Psoas muscle (tissue), 8 donors: ENCODE measurements around the gene MTCH1. TPM values are rescaled to one million over a fixed set of nuclear protein-coding genes. Genes with fewer than 3 reads are reported as not detected.

Source experiments
- ATAC-seq, 4 donors: fragments of 200-7000 bp; cut with Tn5 transposase; one replicate each; pipeline ENCODE4 v1.9.1; 2020; ENCODE audit warnings: moderate library complexity in 3 of 4, mild to moderate bottlenecking in 2 of 4
- DNase-seq, 2 donors: peaks; one replicate each; pipeline ENCODE4 v3.0.0-alpha.2; 2020
- H3K27ac ChIP-seq: fragments of 200-600 bp; one replicate; pipeline ENCODE4 v1.8.0; 2022
- H3K27me3 ChIP-seq, 3 donors: fragments of 200-600 bp in 1 of 3; one replicate each; pipeline versions ENCODE4 v1.6.1 to v1.8.0; 2013 to 2022; ENCODE audit warnings: low read length in 2 of 3, mild to moderate bottlenecking in 2 of 3, moderate library complexity in 1 of 3; ENCODE audit not compliant: insufficient read depth in 3 of 3
- H3K36me3 ChIP-seq, 2 donors: fragments of 200-600 bp in 1 of 2; one replicate each; pipeline versions ENCODE4 v1.6.1 to v1.8.0; 2013 to 2022; ENCODE audit warnings: low read depth in 1 of 2, mild to moderate bottlenecking in 1 of 2, moderate library complexity in 1 of 2; ENCODE audit not compliant: insufficient read depth in 1 of 2
- H3K4me1 ChIP-seq: fragments of 200-600 bp; one replicate; pipeline ENCODE4 v1.8.0; 2022
- H3K4me3 ChIP-seq: fragments of 200-600 bp; one replicate; pipeline ENCODE4 v1.8.0; 2022; ENCODE audit warnings: mild to moderate bottlenecking
- H3K9me3 ChIP-seq: fragments of 200-600 bp; one replicate; pipeline ENCODE4 v1.8.0; 2022
- CTCF ChIP-seq: fragments of 200-600 bp; IDR thresholded peaks from one replicate; pipeline ENCODE4 v1.8.0; 2022; ENCODE audit warnings: antibody characterized with exemption
- WGBS, 3 donors: extraction: QIAGEN DNeasy Blood & Tissue Kit; methylation state at CpG; one replicate each; pipeline versions ENCODE4 v1.1.6 to v1.1.7; 2013; 5-methylcytosine and 5-hydroxymethylcytosine counted together
- intact Hi-C, 2 donors: fragments of 100-400 bp; cut with DNase I; formaldehyde crosslinking; loops; one replicate each; pipeline versions ENCODE4 v1.11.0 to v1.14.2; 2022
- polyA plus RNA-seq, 3 donors: library from polyadenylated mRNA; stranded (reverse); fragments of 200-250 nt; gene quantifications; one replicate each; pipeline ENCODE4 v1.2.3, GENCODE V29; 2013
- total RNA-seq, 4 donors: library from RNA; stranded (reverse); fragmentation: NEBNext Ultra II Directional in 2 of 4; extraction: Animal tissue kit (Norgen Biotek cat#: 25700) in 2 of 4; gene quantifications; one replicate each; pipeline versions ENCODE4 v1.2.1 to v1.2.4, GENCODE V29; 2021 to 2023
- donor health status: healthy with polysubstance abuse.
- donor health status: DM: no; HTN: no; CAD: no; lungs with moderate emphysema.
- donor health status: Bipolar disorder and iron deficiency.
- donor health status: healthy.
- donor health status: DM: yes; HTN: yes; CAD: no.
- donor health status: DM: no; HTN: no; CAD: no.
- donor health status: DM: no; HTN: no; CAD: no.
- donor health status: DM: yes; HTN: yes; CAD: no.

The MTCH1 gene
- total and polyA plus RNA-seq, 7 donors, result 74.6 to 230 (median 89.2) TPM

- WGBS, 3 donors, result 79 to 95% (median 90%) methylated on average over 4 of the region's 4 CpGs
- no peak for ATAC-seq
- no peak overlapping the region for H3K4me3 ChIP-seq
- intact Hi-C loops, result no loop called here
- peaks cover 5 to 73% of the 10 kb centered on the region in 2 donors for H3K36me3 ChIP-seq
- H3K4me1 ChIP-seq, result peaks cover 35% of the 10 kb centered on the region
- H3K9me3 ChIP-seq, result no peaks in the 10 kb centered on the region
- DNase-seq, result no peak
- H3K27me3 ChIP-seq, result no peaks in the 10 kb centered on the region
- no peak overlapping the region for H3K27ac ChIP-seq
- TF ChIP-seq CTCF, result no peak
These were observed 61.9 kb downstream of the MTCH1 start for GRCh38 chr6:36924131-36924530.

GRCh38 chr6:36920546-36920945 is 65.5 kb downstream of the MTCH1 start:
- H3K36me3 ChIP-seq, result peaks cover 12 to 100% of the 10 kb centered on the region in 2 donors
- peak in 1 of 4 donors; percentile 38 for ATAC-seq
- TF ChIP-seq CTCF, result no peak
- no peak overlapping the region for H3K4me3 ChIP-seq
- no peak for DNase-seq
- no peaks in the 10 kb centered on the region for H3K27me3 ChIP-seq
- H3K27ac ChIP-seq, result no peak overlapping the region
- peaks cover 18% of the 10 kb centered on the region for H3K4me1 ChIP-seq
- WGBS, 3 donors, result 78 to 81% (median 79%) methylated on average over 5 of the region's 5 CpGs
- intact Hi-C loops, result no loop called here
- no peaks in the 10 kb centered on the region for H3K9me3 ChIP-seq

GRCh38 chr6:36920049-36920448 is 65.9 kb downstream of the MTCH1 start:
- TF ChIP-seq CTCF, result no peak
- H3K4me3 ChIP-seq, result no peak overlapping the region
- H3K9me3 ChIP-seq, result no peaks in the 10 kb centered on the region
- 86 to 94% (median 87%) methylated on average over 4 of the region's 4 CpGs for WGBS, 3 donors
- H3K27me3 ChIP-seq, result no peaks in the 10 kb centered on the region
- H3K27ac ChIP-seq, result no peak overlapping the region
- H3K4me1 ChIP-seq, result peaks cover 18% of the 10 kb centered on the region
- peak in 2 of 4 donors; percentile 47 to 60 for ATAC-seq
- intact Hi-C loops, result no loop called here
- no peak for DNase-seq
- H3K36me3 ChIP-seq, result peaks cover 11 to 100% of the 10 kb centered on the region in 2 donors

Other genes starting within 250 kb of the MTCH1 start
- 1 to 10 TPM in 2 of 4 donors, under 1 TPM in 2; 0.27 to 1.1 (median 0.72) TPM for gene CPNE5, start 146.8 kb downstream of the MTCH1 start, total RNA-seq
- 1 to 10 TPM in 1 of 3 donors, under 1 TPM in 2; 0.03 to 1.7 (median 0.10) TPM for gene CPNE5, start 146.8 kb downstream of the MTCH1 start, polyA plus RNA-seq
- gene PPIL1, start 111.4 kb downstream of the MTCH1 start, total RNA-seq, result 10 to 100 TPM; 20.9 to 38.8 (median 22.1) TPM
- 10 to 100 TPM; 18.1 to 92.3 (median 40.4) TPM for gene PPIL1, start 111.4 kb downstream of the MTCH1 start, polyA plus RNA-seq
- gene C6orf89, start 100.2 kb downstream of the MTCH1 start, total RNA-seq, result 10 to 100 TPM; 37.1 to 53.4 (median 51.1) TPM
- 10 to 100 TPM; 23.2 to 56.3 (median 35.4) TPM for gene C6orf89, start 100.2 kb downstream of the MTCH1 start, polyA plus RNA-seq
- 10 to 100 TPM in 1 of 4 donors, 1 to 10 TPM in 3; 3.1 to 49.1 (median 3.6) TPM for gene PI16, start 31.5 kb downstream of the MTCH1 start, total RNA-seq
- gene PI16, start 31.5 kb downstream of the MTCH1 start, polyA plus RNA-seq, result 1 to 10 TPM; 1.2 to 3.1 (median 1.6) TPM
- 1 to 10 TPM; 1.7 to 4.2 (median 3.1) TPM for gene FGD2, start 19.5 kb upstream of the MTCH1 start, total RNA-seq
- 1 to 10 TPM in 1 of 3 donors, under 1 TPM in 2; 0.75 to 1.5 (median 0.92) TPM for gene FGD2, start 19.5 kb upstream of the MTCH1 start, polyA plus RNA-seq
- 10 to 100 TPM; 18.0 to 45.5 (median 32.8) TPM for gene PIM1, start 184.0 kb upstream of the MTCH1 start, total RNA-seq
- 10 to 100 TPM in 1 of 3 donors, 1 to 10 TPM in 2; 2.8 to 16.5 (median 7.8) TPM for gene PIM1, start 184.0 kb upstream of the MTCH1 start, polyA plus RNA-seq